Thymus (tissue), 11 donors: ENCODE measurements around the gene ANKRD10. TPM values are rescaled to one million over a fixed set of nuclear protein-coding genes. Genes with fewer than 3 reads are reported as not detected.
"Not testable (repeated sequence)": the region's sequence is repeated elsewhere in the genome, so short reads cannot be mapped to it uniquely, and the experiment has no call there.

ENCODE experiments used
- DNase-seq, 9 donors: peaks; one replicate each; pipeline ENCODE4 v3.0.0-alpha.2; 2013; ENCODE audit warnings: low spot score in 9 of 9, low read depth in 6 of 9, missing footprints in 1 of 9
- H3K27ac ChIP-seq, 2 donors: one replicate each; pipeline ENCODE4 v1.5.1; 2013; ENCODE audit warnings: control low read depth in 1 of 2, low read depth in 1 of 2, low read length in 1 of 2, mild to moderate bottlenecking in 1 of 2, moderate library complexity in 1 of 2
- H3K27me3 ChIP-seq, 2 donors: one replicate each; pipeline ENCODE4 v1.5.1; 2013; ENCODE audit warnings: low read length in 1 of 2; ENCODE audit not compliant: control insufficient read depth in 2 of 2, insufficient read depth in 1 of 2
- H3K36me3 ChIP-seq, 2 donors: one replicate each; pipeline ENCODE4 v1.5.1; 2013; ENCODE audit warnings: low read length in 1 of 2, mild to moderate bottlenecking in 1 of 2, moderate library complexity in 1 of 2; ENCODE audit not compliant: control insufficient read depth in 2 of 2, insufficient read depth in 2 of 2
- H3K4me1 ChIP-seq, 2 donors: one replicate each; pipeline ENCODE4 v1.5.1; 2013; ENCODE audit warnings: low read length in 2 of 2; ENCODE audit not compliant: control insufficient read depth in 2 of 2, insufficient read depth in 2 of 2
- H3K4me3 ChIP-seq, 2 donors: one replicate each; pipeline ENCODE4 v1.5.1; 2013; ENCODE audit warnings: low read length in 2 of 2, control low read depth in 1 of 2, mild to moderate bottlenecking in 1 of 2
- H3K9me3 ChIP-seq, 2 donors: one replicate each; pipeline ENCODE4 v1.5.1; 2013; ENCODE audit warnings: low read length in 1 of 2, mild to moderate bottlenecking in 1 of 2; ENCODE audit not compliant: control insufficient read depth in 2 of 2, insufficient read depth in 1 of 2
- WGBS: extraction: QIAGEN DNeasy Blood & Tissue Kit; methylation state at CpG from one replicate; pipeline ENCODE4 v1.1.7; 2013; 5-methylcytosine and 5-hydroxymethylcytosine counted together
- polyA plus RNA-seq: library from polyadenylated mRNA; stranded (reverse); fragments of 200-250 nt; gene quantifications from one replicate; pipeline ENCODE4 v1.2.3, GENCODE V29; 2013
- total RNA-seq: library from RNA; stranded (reverse); fragments of 120-200 nt; gene quantifications from one replicate; pipeline ENCODE4 v1.2.4, GENCODE V29; 2013
- donor health status: healthy.

Gene ANKRD10
- total and polyA plus RNA-seq, 2 donors = 85.8 to 207 TPM

GRCh38 chr13:110949628-110950027 is 34.8 kb upstream of the ANKRD10 start:
- WGBS = 76% methylated on average over 4 of the region's 4 CpGs
- no peaks in the 10 kb centered on the region for H3K4me1 ChIP-seq
- H3K36me3 ChIP-seq = no peaks in the 10 kb centered on the region
- no peaks in the 10 kb centered on the region for H3K9me3 ChIP-seq
- H3K4me3 ChIP-seq = no peak overlapping the region
- no peaks in the 10 kb centered on the region for H3K27me3 ChIP-seq
- DNase-seq = no peak
- H3K27ac ChIP-seq = no peak overlapping the region

- no peaks in the 10 kb centered on the region for H3K9me3 ChIP-seq
- no peak overlapping the region for H3K27ac ChIP-seq
- DNase-seq = no peak
- H3K27me3 ChIP-seq = no peaks in the 10 kb centered on the region
- H3K4me1 ChIP-seq = no peaks in the 10 kb centered on the region
- no peaks in the 10 kb centered on the region for H3K36me3 ChIP-seq
- WGBS = 96% methylated on average over 12 of the region's 12 CpGs
- no peak overlapping the region for H3K4me3 ChIP-seq
Measured at GRCh38 chr13:110949116-110949515, 34.2 kb upstream of the ANKRD10 start.

- H3K4me1 ChIP-seq, DNase-seq, H3K9me3 ChIP-seq, H3K4me3 ChIP-seq, H3K36me3 ChIP-seq, H3K27ac ChIP-seq, H3K27me3 ChIP-seq: not testable (repeated sequence)
- 91% methylated on average over 8 of the region's 10 CpGs for WGBS
Measured at GRCh38 chr13:110947338-110947737, 32.5 kb upstream of the ANKRD10 start.

- Histone ChIP-seq H3K9me3 (no peaks in the 10 kb centered on the region), H3K36me3 (no peaks in the 10 kb centered on the region), H3K27me3 (no peaks in the 10 kb centered on the region), H3K27ac (no peak overlapping the region), H3K4me1 (no peaks in the 10 kb centered on the region), H3K4me3 (no peak overlapping the region)
- 94% methylated on average over 12 of the region's 12 CpGs for WGBS
- DNase-seq = no peak
Measured at GRCh38 chr13:110945928-110946570, 31.2 kb upstream of the ANKRD10 start.

GRCh38 chr13:110944968-110945927 is 30.4 kb upstream of the ANKRD10 start:
- no peaks in the 10 kb centered on the region for H3K4me1 ChIP-seq
- H3K27me3 ChIP-seq = no peaks in the 10 kb centered on the region
- no peak overlapping the region for H3K4me3 ChIP-seq
- WGBS = 96% methylated on average over 24 of the region's 24 CpGs
- DNase-seq = no peak
- H3K9me3 ChIP-seq = no peaks in the 10 kb centered on the region
- no peaks in the 10 kb centered on the region for H3K36me3 ChIP-seq
- no peak overlapping the region for H3K27ac ChIP-seq

GRCh38 chr13:110944121-110944967 is 29.5 kb upstream of the ANKRD10 start:
- no peaks in the 10 kb centered on the region for H3K4me1 ChIP-seq
- WGBS = 74% methylated on average over 8 of the region's 8 CpGs
- H3K9me3 ChIP-seq = no peaks in the 10 kb centered on the region
- H3K36me3 ChIP-seq = no peaks in the 10 kb centered on the region
- no peaks in the 10 kb centered on the region for H3K27me3 ChIP-seq
- DNase-seq = peak in 7 of 9 donors; percentile 2 to 55 (median 34)
- H3K27ac ChIP-seq = no peak overlapping the region
- H3K4me3 ChIP-seq = no peak overlapping the region

- Histone ChIP-seq H3K27me3 (no peaks in the 10 kb centered on the region), H3K4me1 (no peaks in the 10 kb centered on the region), H3K36me3 (no peaks in the 10 kb centered on the region), H3K9me3 (no peaks in the 10 kb centered on the region), H3K27ac (no peak overlapping the region), H3K4me3 (no peak overlapping the region)
- 92% methylated on average over 4 of the region's 4 CpGs for WGBS
- no peak for DNase-seq
Measured at GRCh38 chr13:110942248-110942981, 27.5 kb upstream of the ANKRD10 start.

GRCh38 chr13:110938662-110939421 is 24.0 kb upstream of the ANKRD10 start:
- Histone ChIP-seq H3K36me3 (no peaks in the 10 kb centered on the region), H3K27ac (no peak overlapping the region), H3K27me3 (no peaks in the 10 kb centered on the region), H3K9me3 (peaks cover 2 to 13% of the 10 kb centered on the region in 2 donors), H3K4me3 (no peak overlapping the region), H3K4me1 (no peaks in the 10 kb centered on the region)
- WGBS = 87% methylated on average over 13 of the region's 13 CpGs
- no peak for DNase-seq
